Endothelial cell of umbilical vein (primary cell): ENCODE measurements around the gene TGFBR3. TPM values are rescaled to one million over a fixed set of nuclear protein-coding genes. Genes with fewer than 3 reads are reported as not detected.

Experiments
- BruUV-seq: library from RNA; stranded (reverse); fragments of 400-500 nt; replicated peaks from 2 replicates; lab custom pipeline; 2021; lab: Mats Ljungman, UMichigan
- CTCF ChIA-PET: fragments of 300-600, 350-600 bp; sonication (Branson Sonifier 250); formaldehyde crosslinking; loops from one replicate; lab custom pipeline; 2021; ENCODE audit warnings: antibody characterized with exemption, inconsistent platforms; lab: Charles Lee
- POLR2A ChIA-PET: fragments of 300-600, 350-600 bp; sonication (Branson Sonifier 250); formaldehyde crosslinking; loops from one replicate; lab custom pipeline; 2021; ENCODE audit warnings: antibody characterized with exemption, inconsistent platforms; lab: Charles Lee
- DNase-seq: peaks from one replicate; pipeline ENCODE4 v3.0.0-alpha.2; 2011; ENCODE audit warnings: low read depth, low spot score
- FAIRE-seq: peaks from 2 replicates; lab custom pipeline; 2011; peaks lifted over from hg19 to GRCh38; lab: Jason Lieb, UNC
- H2AFZ ChIP-seq: 2 replicates; pipeline ENCODE4 v1.6.0; 2012; ENCODE audit warnings: low read depth, low read length, control low read depth, inconsistent platforms
- H3K27ac ChIP-seq: 2 replicates; pipeline ENCODE4 v1.5.1; 2011; ENCODE audit warnings: low read depth, mild to moderate bottlenecking, control low read depth, low read length, moderate library complexity; ENCODE audit not compliant: insufficient read depth
- H3K27me3 ChIP-seq, 2 experiments: 2 replicates each; pipeline versions ENCODE4 v1.6.0 to v1.6.1; 2011; ENCODE audit warnings: low read length in 2 of 2, mixed read lengths in 1 of 2; ENCODE audit not compliant: control insufficient read depth in 2 of 2, insufficient read depth in 2 of 2
- H3K36me3 ChIP-seq, 2 experiments: 2 replicates in 1 of 2; 3 replicates in 1 of 2; pipeline ENCODE4 v1.5.1; 2011; ENCODE audit warnings: low read length in 2 of 2, mild to moderate bottlenecking in 1 of 2, moderate library complexity in 1 of 2; ENCODE audit not compliant: control insufficient read depth in 2 of 2, insufficient read depth in 2 of 2; ENCODE audit errors: extremely low read depth in 1 of 2
- H3K4me1 ChIP-seq: 3 replicates; pipeline ENCODE4 v1.5.1; 2011; ENCODE audit warnings: mild to moderate bottlenecking, low read length; ENCODE audit not compliant: control insufficient read depth, insufficient read depth; ENCODE audit errors: extremely low read depth
- H3K4me2 ChIP-seq: 2 replicates; pipeline ENCODE4 v1.6.1; 2011; ENCODE audit warnings: low read length, control low read depth, mixed read lengths; ENCODE audit not compliant: insufficient read depth
- H3K4me3 ChIP-seq, 3 experiments: fragments of 200-600 bp in 1 of 3; sonication (generic), shearing (Covaris generic) in 1 of 3; replicated peaks in 1 of 3; 2 replicates each; pipeline ENCODE4 v1.5.1; 2011 to 2016; ENCODE audit warnings: control low read depth in 3 of 3, low read length in 3 of 3, mild to moderate bottlenecking in 2 of 3, inconsistent platforms in 1 of 3, low read depth in 1 of 3, moderate library complexity in 1 of 3; ENCODE audit not compliant: insufficient read depth in 1 of 3
- H3K79me2 ChIP-seq: 2 replicates; pipeline ENCODE4 v1.6.0; 2012; ENCODE audit warnings: low read length, inconsistent platforms; ENCODE audit not compliant: control insufficient read depth, insufficient read depth
- H3K9ac ChIP-seq: replicated peaks from 2 replicates; pipeline ENCODE3; 2011; ENCODE audit warnings: low read length, control low read depth; ENCODE audit not compliant: insufficient read depth; ENCODE audit errors: extremely low read depth
- H3K9me1 ChIP-seq: replicated peaks from 3 replicates; pipeline ENCODE4 v1.6.0; 2011; ENCODE audit warnings: mild to moderate bottlenecking, low read length; ENCODE audit not compliant: control insufficient read depth, insufficient read depth; ENCODE audit errors: extremely low read depth
- H3K9me3 ChIP-seq: replicated peaks from 2 replicates; pipeline ENCODE4 v1.5.1; 2012; ENCODE audit warnings: low read length, inconsistent platforms; ENCODE audit not compliant: control insufficient read depth, insufficient read depth
- H4K20me1 ChIP-seq: replicated peaks from 2 replicates; pipeline ENCODE3; 2011; ENCODE audit warnings: mild to moderate bottlenecking, low read length; ENCODE audit not compliant: control insufficient read depth, insufficient read depth; ENCODE audit errors: extremely low read depth
- CTCF ChIP-seq, 2 donors: IDR thresholded peaks; 1 replicate in 1 of 2; 2 replicates in 1 of 2; pipeline ENCODE4 v1.5.1; 2011; ENCODE audit warnings: low read length in 2 of 2, mild to moderate bottlenecking in 2 of 2, moderate library complexity in 2 of 2, control low read depth in 1 of 2, inconsistent platforms in 1 of 2, low read depth in 1 of 2; ENCODE audit not compliant: insufficient read depth in 1 of 2; ENCODE audit errors: extremely low read depth in 1 of 2
- EZH2 ChIP-seq: IDR thresholded peaks from 2 replicates; pipeline ENCODE4 v1.6.1; 2012; ENCODE audit warnings: borderline replicate concordance, low read depth, mild to moderate bottlenecking, moderate library complexity, low read length, inconsistent platforms; ENCODE audit not compliant: severe bottlenecking
- FOS ChIP-seq: IDR thresholded peaks from 2 replicates; pipeline ENCODE4 v1.6.1; 2011; ENCODE audit warnings: mild to moderate bottlenecking, low read length, moderate library complexity, borderline replicate concordance; ENCODE audit not compliant: insufficient read depth
- GATA2 ChIP-seq: IDR thresholded peaks from 2 replicates; pipeline ENCODE4 v1.7.0; 2011; ENCODE audit warnings: low read depth, mild to moderate bottlenecking, moderate library complexity, mixed read lengths, low read length; ENCODE audit not compliant: insufficient read length, insufficient read depth
- JUN ChIP-seq: IDR thresholded peaks from 2 replicates; pipeline ENCODE4 v1.6.1; 2011; ENCODE audit warnings: borderline replicate concordance, low read depth; ENCODE audit not compliant: insufficient read length, insufficient read depth
- MAX ChIP-seq: IDR thresholded peaks from 2 replicates; pipeline ENCODE4 v1.6.1; 2011; ENCODE audit not compliant: insufficient read depth, insufficient read length
- MYC ChIP-seq: IDR thresholded peaks from one replicate; pipeline ENCODE4 v1.6.1; 2011; ENCODE audit warnings: mild to moderate bottlenecking, low read depth, low read length
- POLR2A ChIP-seq: IDR thresholded peaks from 2 replicates; pipeline ENCODE4 v1.6.1; 2012; ENCODE audit warnings: low read depth, mild to moderate bottlenecking, control low read depth, low read length
- POLR2AphosphoS5 ChIP-seq: IDR thresholded peaks from 2 replicates; pipeline ENCODE4 v1.6.1; 2012; ENCODE audit warnings: low read depth, mild to moderate bottlenecking, control low read depth, low read length, moderate library complexity; ENCODE audit not compliant: insufficient read depth
- dilution Hi-C: fragments of 300-500 bp; cut with MboI; formaldehyde crosslinking; loops from one replicate; pipeline ENCODE4 v1.15.0; 2019; ENCODE audit warnings: low sequenced_read_pairs; ENCODE audit not compliant: extremely low pct_ligation_motif_present
- intact Hi-C: fragments of 100-400 bp; cut with micrococcal nuclease; formaldehyde crosslinking; loops from one replicate; pipeline ENCODE4 v1.10.0; 2022
- polyA plus RNA-seq, 4 experiments: library from polyadenylated mRNA; depleted of rRNA in 3 of 4; stranded (reverse) in 3 of 4; unstranded in 1 of 4; fragments of >200 nt; gene quantifications; 2 replicates each; pipeline versions ENCODE4 v1.2.1 to v1.2.3, GENCODE V29; 2011 to 2012; ENCODE audit warnings: missing spikeins in 1 of 4
- total RNA-seq: library from RNA; stranded (reverse); gene quantifications from 2 replicates; pipeline ENCODE4 v1.2.3, GENCODE V29; 2021

The TGFBR3 gene
- total and polyA plus RNA-seq, 2 donors (not counting 3 experiments of a cell fraction or from before 2014, with no cell fraction given): 8.0 to 13.4 TPM

GRCh38 chr1:91693557-91693956, 192.4 kb downstream of the TGFBR3 start:
- Histone ChIP-seq H4K20me1 (no peaks in the 10 kb centered on the region), H3K27ac (no peak overlapping the region), H3K79me2 (no peaks in the 10 kb centered on the region), H3K36me3 (peaks cover 0 to 4% of the 10 kb centered on the region in 2 experiments), H3K9me3 (no peaks in the 10 kb centered on the region), H3K9ac (no peak overlapping the region), H3K27me3 (no peaks in the 10 kb centered on the region), H3K4me2 (no peak overlapping the region), H2AFZ (no peak overlapping the region), H3K9me1 (no peaks in the 10 kb centered on the region), H3K4me1 (peaks cover 30% of the 10 kb centered on the region), H3K4me3 (no peak overlapping the region)
- DNase-seq (no peak), FAIRE-seq (no peak)
- TF ChIP-seq JUN (no peak), CTCF (IDR thresholded peaks at IDR 0.05; ENCODE audit: extremely low read depth in 1 of 2, insufficient read depth in 1 of 2, low read depth in 1 of 2, low read length in 2 of 2) (no peak), POLR2A (no peak), GATA2 (no peak), EZH2 (no peak), MAX (no peak), FOS (no peak), POLR2AphosphoS5 (no peak), MYC (no peak)
- BruUV-seq: no TSS peak
- ChIA-PET CTCF (no interaction called here), POLR2A (no interaction called here)
- intact Hi-C loops (no loop called here), dilution Hi-C loops (no loop called here)
